Keratinocyte (primary cell): ENCODE measurements around the gene ZNF688. TPM values are rescaled to one million over a fixed set of nuclear protein-coding genes. Genes with fewer than 3 reads are reported as not detected.

ENCODE experiments used
- DNase-seq: peaks from one replicate; pipeline ENCODE4 v3.0.0-alpha.2; 2011; ENCODE audit warnings: low read depth, missing footprints, low spot score
- FAIRE-seq: peaks from 2 replicates; lab custom pipeline; 2011; peaks lifted over from hg19 to GRCh38; lab: Jason Lieb, UNC
- H2AFZ ChIP-seq: 2 replicates; pipeline ENCODE4 v1.6.0; 2012; ENCODE audit warnings: low read length, control low read depth, inconsistent platforms; ENCODE audit not compliant: control insufficient read depth
- H3K27ac ChIP-seq: 2 replicates; pipeline ENCODE4 v1.5.1; 2011; ENCODE audit warnings: low read length; ENCODE audit not compliant: control insufficient read depth, insufficient read depth
- H3K27me3 ChIP-seq: 3 replicates; pipeline ENCODE4 v1.6.0; 2011; ENCODE audit warnings: low read length; ENCODE audit not compliant: control insufficient read depth, insufficient read depth; ENCODE audit errors: extremely low read depth
- H3K36me3 ChIP-seq, 2 experiments: 2 replicates in 1 of 2; 3 replicates in 1 of 2; pipeline ENCODE4 v1.5.1; 2011; ENCODE audit warnings: low read length in 2 of 2, mild to moderate bottlenecking in 1 of 2; ENCODE audit not compliant: control insufficient read depth in 2 of 2, insufficient read depth in 2 of 2; ENCODE audit errors: extremely low read depth in 1 of 2
- H3K4me1 ChIP-seq: 3 replicates; pipeline ENCODE4 v1.5.1; 2011; ENCODE audit warnings: low read length; ENCODE audit not compliant: control insufficient read depth, insufficient read depth; ENCODE audit errors: extremely low read depth
- H3K4me2 ChIP-seq: 3 replicates; pipeline ENCODE4 v1.6.0; 2011; ENCODE audit warnings: low read depth, low read length; ENCODE audit not compliant: control insufficient read depth, insufficient read depth; ENCODE audit errors: extremely low read depth
- H3K4me3 ChIP-seq, 3 experiments: fragments of 200-600 bp in 1 of 3; sonication (generic) in 1 of 3; 2 replicates in 2 of 3; 3 replicates in 1 of 3; pipeline ENCODE4 v1.5.1; 2011 to 2016; ENCODE audit warnings: low read length in 3 of 3, mild to moderate bottlenecking in 3 of 3, control low read depth in 2 of 3, inconsistent platforms in 1 of 3, low read depth in 1 of 3, mixed read lengths in 1 of 3, mixed run types in 1 of 3, moderate library complexity in 1 of 3; ENCODE audit not compliant: control insufficient read depth in 2 of 3, insufficient read depth in 2 of 3; ENCODE audit errors: extremely low read depth in 1 of 3
- H3K79me2 ChIP-seq: 2 replicates; pipeline ENCODE4 v1.6.0; 2012; ENCODE audit warnings: low read length; ENCODE audit not compliant: control insufficient read depth, insufficient read depth
- H3K9ac ChIP-seq: 3 replicates; pipeline ENCODE4 v1.6.0; 2011; ENCODE audit warnings: low read length; ENCODE audit not compliant: control insufficient read depth, insufficient read depth; ENCODE audit errors: extremely low read depth
- H3K9me1 ChIP-seq: 3 replicates; pipeline ENCODE4 v1.6.0; 2011; ENCODE audit warnings: low read length; ENCODE audit not compliant: control insufficient read depth, insufficient read depth; ENCODE audit errors: extremely low read depth
- H3K9me3 ChIP-seq: 2 replicates; pipeline ENCODE4 v1.5.1; 2012; ENCODE audit warnings: low read depth, low read length; ENCODE audit not compliant: control insufficient read depth
- H4K20me1 ChIP-seq: 3 replicates; pipeline ENCODE4 v1.6.0; 2011; ENCODE audit warnings: low read length; ENCODE audit not compliant: control insufficient read depth, insufficient read depth; ENCODE audit errors: extremely low read depth
- EZH2 ChIP-seq: IDR thresholded peaks from one replicate; pipeline ENCODE4 v1.6.1; 2012; ENCODE audit warnings: inconsistent platforms, mild to moderate bottlenecking, low read length, moderate library complexity
- dilution Hi-C: fragments of 300-500 bp; cut with MboI; formaldehyde crosslinking; loops from one replicate; pipeline ENCODE4 v1.7.0; 2020; ENCODE audit warnings: low sequenced_read_pairs; ENCODE audit not compliant: extremely low pct_ligation_motif_present
- polyA plus RNA-seq, 5 experiments: library from polyadenylated mRNA; depleted of rRNA in 3 of 5; stranded (reverse) in 3 of 5; stranded (forward) in 1 of 5; unstranded in 1 of 5; fragments of >200 nt; gene quantifications; 1 replicate in 1 of 5; 2 replicates in 3 of 5; 3 replicates in 1 of 5; pipeline versions ENCODE4 v1.2.1 to v1.2.3, GENCODE V29; 2011 to 2012; ENCODE audit warnings: missing spikeins in 2 of 5, low read depth in 1 of 5, low replicate concordance in 1 of 5
- TF ChIP-seq, protein P1 (sequence below), 3 experiments: IDR thresholded peaks in 1 of 3; conservative IDR thresholded peaks in 1 of 3; optimal IDR thresholded peaks in 1 of 3; 2 replicates in 2 of 3; 3 replicates in 1 of 3; pipeline versions ENCODE3 to v1.5.1; 2011; ENCODE audit warnings: low read length in 3 of 3, mild to moderate bottlenecking in 3 of 3, moderate library complexity in 2 of 3, control low read depth in 1 of 3, inconsistent platforms in 1 of 3; ENCODE audit not compliant: insufficient read depth in 2 of 3; ENCODE audit errors: extremely low read depth in 1 of 3

The ZNF688 gene
- polyA plus RNA-seq, 1 donor (not counting 4 experiments of a cell fraction or from before 2014, with no cell fraction given): 4.9 TPM

DNA sequence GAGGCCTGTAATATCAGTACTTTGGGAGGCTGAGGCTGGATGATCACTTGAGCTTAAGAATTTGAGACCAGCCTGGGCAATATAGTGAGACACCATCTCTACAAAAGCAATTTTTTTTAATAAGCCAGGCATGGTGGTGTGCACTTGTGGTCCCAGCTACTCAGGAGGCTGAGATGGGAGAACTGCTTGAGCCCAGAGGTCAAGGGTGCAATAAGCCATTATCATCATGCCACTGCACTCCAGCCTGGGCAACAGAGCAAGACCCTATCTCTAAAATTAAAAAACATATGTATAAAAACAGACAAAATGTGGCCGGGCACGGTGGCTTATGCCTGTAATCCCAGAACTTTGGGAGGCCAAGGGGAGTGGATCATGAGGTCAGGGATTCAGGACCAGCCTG, 17.1 kb upstream of the ZNF688 start:
- DNase-seq (no peak), FAIRE-seq (no peak)
- Histone ChIP-seq H3K4me2 (no peak overlapping the region), H2AFZ (no peak overlapping the region), H3K9me3 (no peaks in the 10 kb centered on the region), H3K27me3 (no peaks in the 10 kb centered on the region), H3K27ac (no peak overlapping the region), H3K36me3 (peaks cover 0 to 3% of the 10 kb centered on the region in 2 experiments), H3K9ac (no peak overlapping the region), H3K4me3 (no peak overlapping the region), H3K79me2 (peaks cover 19% of the 10 kb centered on the region), H4K20me1 (no peaks in the 10 kb centered on the region), H3K4me1 (peaks cover 5% of the 10 kb centered on the region), H3K9me1 (no peaks in the 10 kb centered on the region)
- dilution Hi-C loops: no loop called here
- TF ChIP-seq EZH2: no peak
- TF ChIP-seq, protein P1, sequence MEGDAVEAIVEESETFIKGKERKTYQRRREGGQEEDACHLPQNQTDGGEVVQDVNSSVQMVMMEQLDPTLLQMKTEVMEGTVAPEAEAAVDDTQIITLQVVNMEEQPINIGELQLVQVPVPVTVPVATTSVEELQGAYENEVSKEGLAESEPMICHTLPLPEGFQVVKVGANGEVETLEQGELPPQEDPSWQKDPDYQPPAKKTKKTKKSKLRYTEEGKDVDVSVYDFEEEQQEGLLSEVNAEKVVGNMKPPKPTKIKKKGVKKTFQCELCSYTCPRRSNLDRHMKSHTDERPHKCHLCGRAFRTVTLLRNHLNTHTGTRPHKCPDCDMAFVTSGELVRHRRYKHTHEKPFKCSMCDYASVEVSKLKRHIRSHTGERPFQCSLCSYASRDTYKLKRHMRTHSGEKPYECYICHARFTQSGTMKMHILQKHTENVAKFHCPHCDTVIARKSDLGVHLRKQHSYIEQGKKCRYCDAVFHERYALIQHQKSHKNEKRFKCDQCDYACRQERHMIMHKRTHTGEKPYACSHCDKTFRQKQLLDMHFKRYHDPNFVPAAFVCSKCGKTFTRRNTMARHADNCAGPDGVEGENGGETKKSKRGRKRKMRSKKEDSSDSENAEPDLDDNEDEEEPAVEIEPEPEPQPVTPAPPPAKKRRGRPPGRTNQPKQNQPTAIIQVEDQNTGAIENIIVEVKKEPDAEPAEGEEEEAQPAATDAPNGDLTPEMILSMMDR (optimal IDR thresholded peaks at IDR 0.05 in 1 of 3, IDR thresholded peaks at IDR 0.05 in 1 of 3, conservative IDR thresholded peaks at IDR 0.05 in 1 of 3; ENCODE audit: extremely low read depth in 1 of 3, insufficient read depth in 2 of 3, low read length in 3 of 3): no peak

GRCh38 chr16:30585400-30586191, 14.1 kb upstream of the ZNF688 start, which contains the start of gene ZNF785:
ZNF785 (minus strand) TSS chr16:30585697; CDS start chr16:30585611, 86 bp downstream.
- Histone ChIP-seq H3K27ac (peak within 1 kb of the TSS; percentile 79), H3K4me2 (peak within 1 kb of the TSS; percentile 87)

More at GRCh38 chr16:30585400-30586191, 14.1 kb upstream of the ZNF688 start, which contains the start of gene ZNF785:
- H3K27me3 ChIP-seq: no peaks in the 10 kb centered on the region
- FAIRE-seq (peak; percentile 78), DNase-seq (peak; percentile 98)
- dilution Hi-C loops: no loop called here
- no peaks in the 10 kb centered on the region for H3K9me3 ChIP-seq
- TF ChIP-seq, protein P1 (optimal IDR thresholded peaks at IDR 0.05 in 1 of 3, IDR thresholded peaks at IDR 0.05 in 1 of 3, conservative IDR thresholded peaks at IDR 0.05 in 1 of 3; ENCODE audit: extremely low read depth in 1 of 3, insufficient read depth in 2 of 3, low read length in 3 of 3): peak in 1 of 3 experiments; percentile 43
- no peak for TF ChIP-seq EZH2
- peaks cover 33% of the 10 kb centered on the region for H3K79me2 ChIP-seq
- peaks cover 5% of the 10 kb centered on the region for H3K4me1 ChIP-seq
- H3K36me3 ChIP-seq: peaks cover 9 to 10% of the 10 kb centered on the region in 2 experiments
- H4K20me1 ChIP-seq: no peaks in the 10 kb centered on the region
- H2AFZ ChIP-seq: peak within 1 kb of the TSS; percentile 71
- H3K9ac ChIP-seq: peak within 1 kb of the TSS; percentile 83
- peak within 1 kb of the TSS; percentile 74 to 80 (median 75) for H3K4me3 ChIP-seq
- H3K9me1 ChIP-seq: no peaks in the 10 kb centered on the region
